Measurements from ENCODE around the gene SHROOM4. TPM values are rescaled to one million over a fixed set of nuclear protein-coding genes. Genes with fewer than 3 reads are reported as not detected.

SHROOM4 gene
- total RNA-seq, 1 experiment from 2014 or later = 2.1 TPM

DNA sequence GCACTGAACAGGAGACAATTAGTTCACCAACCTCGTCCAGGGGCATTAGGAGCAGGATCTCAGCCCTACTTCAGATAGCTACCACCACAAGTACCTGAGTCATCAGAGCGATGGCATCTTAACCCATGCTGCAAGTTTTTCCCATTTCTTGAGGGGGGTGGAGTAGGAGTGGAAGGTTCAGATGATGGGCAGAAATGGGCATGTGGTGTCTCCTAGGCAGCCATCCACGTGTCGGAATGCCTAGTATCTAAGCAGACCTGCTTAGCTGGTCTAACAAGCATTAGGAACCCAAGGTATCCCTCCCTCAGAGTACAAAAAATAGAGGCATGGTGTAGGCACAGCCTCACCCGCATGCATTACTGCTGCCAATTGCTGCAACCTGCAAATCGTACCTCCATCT, 184.2 kb downstream of the SHROOM4 start:
- no peaks in the 10 kb centered on the region for H3K79me2 ChIP-seq (ENCODE audit: insufficient read depth, low read length)
- no peak overlapping the region for H3T11ph ChIP-seq (ENCODE audit: low read length)
- peaks cover 5 to 8% of the 10 kb centered on the region in 2 experiments for H3K4me1 Mint-ChIP-seq

More for the DNA sequence above, 184.2 kb downstream of the SHROOM4 start:
- Histone ChIP-seq H3K14ac (ENCODE audit: insufficient read depth, low read length) (no peak overlapping the region), H3K9me3 (ENCODE audit: control insufficient read depth, low read depth, low read length) (no peaks in the 10 kb centered on the region), H3K4ac (ENCODE audit: low read depth, low read length) (no peak overlapping the region), H3K27ac (ENCODE audit: insufficient read length, low read depth, low read length) (no peak overlapping the region), H3K23ac (ENCODE audit: insufficient read length, low read depth, low read length) (no peak overlapping the region), H3K4me2 (ENCODE audit: insufficient read depth, insufficient read length, low read length) (no peak overlapping the region), H4K91ac (ENCODE audit: insufficient read length, low read depth, low read length) (no peak overlapping the region), H3K27me3 (ENCODE audit: insufficient read depth, low read length) (no peaks in the 10 kb centered on the region), H2BK20ac (ENCODE audit: low read depth, low read length, poor library complexity, severe bottlenecking) (no peak overlapping the region), H3K4me1 (ENCODE audit: insufficient read depth, low read length) (peaks cover 6% of the 10 kb centered on the region; the same call in 1 of the 2 replicates), H2BK15ac (ENCODE audit: low read depth, low read length) (no peak overlapping the region), H4K8ac (replicated peaks; ENCODE audit: insufficient read length, low read depth, low read length) (no peak overlapping the region), H2BK5ac (ENCODE audit: insufficient read length, low read length) (no peak overlapping the region), H2BK12ac (ENCODE audit: insufficient read length, low read depth, low read length) (no peak overlapping the region), H4K5ac (ENCODE audit: insufficient read length, low read depth, low read length) (no peak overlapping the region), H3K18ac (ENCODE audit: insufficient read length, low read depth, low read length) (no peak overlapping the region), H2AFZ (ENCODE audit: low read length) (no peak overlapping the region), H2AK5ac (ENCODE audit: insufficient read length, low read length) (no peak overlapping the region), H2BK120ac (ENCODE audit: low read depth, low read length, poor library complexity, severe bottlenecking) (no peak overlapping the region), H4K20me1 (ENCODE audit: control insufficient read depth, insufficient read depth, insufficient read length) (no peaks in the 10 kb centered on the region), H3K56ac (ENCODE audit: insufficient read length, low read depth, low read length) (no peak overlapping the region), H3K23me2 (ENCODE audit: insufficient read length, low read depth, low read length, poor library complexity, severe bottlenecking) (no peaks in the 10 kb centered on the region), H3K9ac (ENCODE audit: extremely low read depth, insufficient read length, low read length) (no peak overlapping the region), H3K79me1 (ENCODE audit: insufficient read depth, low read depth, low read length, poor library complexity, severe bottlenecking) (no peaks in the 10 kb centered on the region)
- peaks cover 7 to 9% (median 8%) of the 10 kb centered on the region in 3 experiments for H3K36me3 Mint-ChIP-seq (ENCODE audit: insufficient read depth in 1 of 3, low read depth in 3 of 3)
- DNase-seq = no peak
- H3K4me3 Mint-ChIP-seq = no peak overlapping the region
- H3K27ac Mint-ChIP-seq = no peak overlapping the region
- peaks cover 40 to 60% of the 10 kb centered on the region in 2 experiments for H3K9me3 Mint-ChIP-seq
- TF ChIP-seq, protein P1, sequence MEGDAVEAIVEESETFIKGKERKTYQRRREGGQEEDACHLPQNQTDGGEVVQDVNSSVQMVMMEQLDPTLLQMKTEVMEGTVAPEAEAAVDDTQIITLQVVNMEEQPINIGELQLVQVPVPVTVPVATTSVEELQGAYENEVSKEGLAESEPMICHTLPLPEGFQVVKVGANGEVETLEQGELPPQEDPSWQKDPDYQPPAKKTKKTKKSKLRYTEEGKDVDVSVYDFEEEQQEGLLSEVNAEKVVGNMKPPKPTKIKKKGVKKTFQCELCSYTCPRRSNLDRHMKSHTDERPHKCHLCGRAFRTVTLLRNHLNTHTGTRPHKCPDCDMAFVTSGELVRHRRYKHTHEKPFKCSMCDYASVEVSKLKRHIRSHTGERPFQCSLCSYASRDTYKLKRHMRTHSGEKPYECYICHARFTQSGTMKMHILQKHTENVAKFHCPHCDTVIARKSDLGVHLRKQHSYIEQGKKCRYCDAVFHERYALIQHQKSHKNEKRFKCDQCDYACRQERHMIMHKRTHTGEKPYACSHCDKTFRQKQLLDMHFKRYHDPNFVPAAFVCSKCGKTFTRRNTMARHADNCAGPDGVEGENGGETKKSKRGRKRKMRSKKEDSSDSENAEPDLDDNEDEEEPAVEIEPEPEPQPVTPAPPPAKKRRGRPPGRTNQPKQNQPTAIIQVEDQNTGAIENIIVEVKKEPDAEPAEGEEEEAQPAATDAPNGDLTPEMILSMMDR (conservative IDR thresholded peaks at IDR 0.05) = no peak
- WGBS (ENCODE audit: extremely low coverage, insufficient read length, low lambda C conversion rate) = no CpG with 5 or more reads among the region's 6 CpGs
- no peaks in the 10 kb centered on the region; the same call in 1 of the 2 replicates for H3K27me3 Mint-ChIP-seq (ENCODE audit: low read depth)
